HCT116 (cell line): ENCODE data around the gene AKAP11. TPM values are rescaled to one million over a fixed set of nuclear protein-coding genes. Genes with fewer than 3 reads are reported as not detected.

Experiments
- ATAC-seq: fragments of 200-7000 bp; cut with Tn5 transposase; 2 replicates; pipeline ENCODE4 v1.9.1; 2020; ENCODE audit warnings: mild to moderate bottlenecking, moderate library complexity
- BruUV-seq: library from RNA; stranded (reverse); fragments of 400-500 nt; replicated peaks from 2 replicates; lab custom pipeline; 2021; lab: Mats Ljungman, UMichigan
- CTCF ChIA-PET: fragments of 300-600 bp; sonication (Branson Sonifier 250); formaldehyde crosslinking; loops from one replicate; lab custom pipeline; 2021; ENCODE audit warnings: antibody characterized with exemption; lab: Charles Lee
- POLR2A ChIA-PET: fragments of 300-600, 350-600 bp; sonication (Branson Sonifier 250); formaldehyde crosslinking; loops from one replicate; lab custom pipeline; 2021; ENCODE audit warnings: antibody characterized with exemption; lab: Charles Lee
- RAD21 ChIA-PET, 2 experiments: fragments of 300-600 bp; sonication (Branson Sonifier 250); formaldehyde crosslinking; loops; one replicate each; lab custom pipeline; 2023; ENCODE audit warnings: low total read pairs in 2 of 2; ENCODE audit not compliant: uncharacterized antibody in 2 of 2, unreplicated experiment in 2 of 2, low non-redundant PET in 1 of 2; lab: Charles Lee
- DNase-seq: peaks from one replicate; pipeline ENCODE4 v3.0.0-alpha.2; 2010; ENCODE audit warnings: low read depth, low spot score
- H2AFZ ChIP-seq: fragments of 200-600 bp; shearing (Covaris generic), sonication (generic); 2 replicates; pipeline ENCODE4 v1.6.1; 2017; ENCODE audit warnings: low read depth, mixed run types, mixed read lengths, antibody characterized with exemption, low read length; ENCODE audit not compliant: poor library complexity, severe bottlenecking
- H3K27ac ChIP-seq: 2 replicates; pipeline ENCODE4 v1.5.1; 2012; ENCODE audit warnings: low read depth, low read length
- H3K27me3 ChIP-seq: fragments of 200-600 bp; sonication (generic); 2 replicates; pipeline ENCODE4 v1.6.1; 2016; ENCODE audit warnings: mixed run types, low read length, mixed read lengths; ENCODE audit not compliant: insufficient read depth
- H3K36me3 ChIP-seq, 2 experiments: fragments of 200-500 bp in 1 of 2; fragments of 200-600 bp in 1 of 2; sonication (Bioruptor generic) in 1 of 2; sonication (generic) in 1 of 2; 2 replicates each; pipeline versions ENCODE4 v1.5.1 to v1.6.1; 2014 to 2016; ENCODE audit warnings: low read length in 2 of 2, inconsistent platforms in 1 of 2, mixed read lengths in 1 of 2, mixed run types in 1 of 2; ENCODE audit not compliant: insufficient read depth in 2 of 2, control insufficient read depth in 1 of 2
- H3K4me1 ChIP-seq, 2 experiments: fragments of 200-600 bp in 1 of 2; sonication (generic) in 1 of 2; 2 replicates each; pipeline versions ENCODE4 v1.5.1 to v1.6.1; 2012 to 2017; ENCODE audit warnings: low read length in 2 of 2, inconsistent platforms in 1 of 2, mild to moderate bottlenecking in 1 of 2, mixed read lengths in 1 of 2, mixed run types in 1 of 2, moderate library complexity in 1 of 2; ENCODE audit not compliant: insufficient read depth in 2 of 2, control insufficient read depth in 1 of 2
- H3K4me2 ChIP-seq: fragments of 200-600 bp; sonication (generic); 2 replicates; pipeline ENCODE4 v1.6.1; 2017; ENCODE audit warnings: mixed run types, low read length, mixed read lengths
- H3K4me3 ChIP-seq, 2 experiments: fragments of 200-600 bp in 1 of 2; sonication (generic) in 1 of 2; replicated peaks in 1 of 2; 2 replicates each; pipeline ENCODE4 v1.5.1; 2011 to 2016; ENCODE audit warnings: low read length in 2 of 2, control low read depth in 1 of 2, low read depth in 1 of 2, mild to moderate bottlenecking in 1 of 2, mixed read lengths in 1 of 2, mixed run types in 1 of 2
- H3K79me2 ChIP-seq: fragments of 200-600 bp; sonication (generic); 2 replicates; pipeline ENCODE4 v1.6.1; 2017; ENCODE audit warnings: mild to moderate bottlenecking, mixed run types, low read length, moderate library complexity, mixed read lengths; ENCODE audit not compliant: insufficient read depth
- H3K9ac ChIP-seq: fragments of 200-600 bp; sonication (generic); 2 replicates; pipeline ENCODE4 v1.6.1; 2016; ENCODE audit warnings: low read length, mixed read lengths
- H3K9me2 ChIP-seq: fragments of 200-600 bp; sonication (generic), shearing (Covaris generic); 2 replicates; pipeline ENCODE4 v1.6.1; 2017; ENCODE audit warnings: mixed run types, mild to moderate bottlenecking, moderate library complexity; ENCODE audit not compliant: insufficient read depth
- H3K9me3 ChIP-seq, 2 experiments: fragments of 200-500 bp in 1 of 2; fragments of 200-600 bp in 1 of 2; sonication (Bioruptor generic) in 1 of 2; sonication (generic) in 1 of 2; 2 replicates each; pipeline ENCODE4 v1.6.1; 2014 to 2017; ENCODE audit warnings: low read length in 2 of 2, mixed read lengths in 2 of 2, inconsistent platforms in 1 of 2, low read depth in 1 of 2, mild to moderate bottlenecking in 1 of 2, mixed run types in 1 of 2, moderate library complexity in 1 of 2; ENCODE audit not compliant: control insufficient read depth in 1 of 2, insufficient read depth in 1 of 2
- H4K20me1 ChIP-seq: fragments of 200-600 bp; sonication (generic), shearing (Covaris generic); 2 replicates; pipeline ENCODE4 v1.6.1; 2017; ENCODE audit warnings: mixed run types, mild to moderate bottlenecking, moderate library complexity; ENCODE audit not compliant: insufficient read depth
- ATF3 ChIP-seq: IDR thresholded peaks from 2 replicates; pipeline ENCODE4 v1.6.1; 2012
- CEBPB ChIP-seq: IDR thresholded peaks from 2 replicates; pipeline ENCODE4 v1.6.1; 2012; ENCODE audit warnings: low read depth
- CTCF ChIP-seq, 3 experiments: fragments of 200-600 bp in 1 of 3; sonication (generic) in 1 of 3; IDR thresholded peaks in 2 of 3; conservative IDR thresholded peaks in 1 of 3; 2 replicates each; pipeline ENCODE4 v1.5.1; 2012 to 2017; ENCODE audit warnings: low read depth in 2 of 3, low read length in 2 of 3, antibody characterized with exemption in 1 of 3, borderline replicate concordance in 1 of 3, control low read depth in 1 of 3, mild to moderate bottlenecking in 1 of 3, mixed read lengths in 1 of 3, mixed run types in 1 of 3, moderate library complexity in 1 of 3; ENCODE audit not compliant: insufficient read depth in 1 of 3
- EGR1 ChIP-seq: IDR thresholded peaks from 2 replicates; pipeline ENCODE4 v1.6.1; 2012; ENCODE audit warnings: low read depth
- ELF1 ChIP-seq: IDR thresholded peaks from 2 replicates; pipeline ENCODE4 v1.6.1; 2012; ENCODE audit warnings: low read depth, borderline replicate concordance
- EZH2 ChIP-seq: fragments of 200-600 bp; sonication (generic); IDR thresholded peaks from 2 replicates; pipeline ENCODE4 v1.6.1; 2017; ENCODE audit warnings: antibody characterized with exemption, mixed run types
- EZH2phosphoT487 ChIP-seq: fragments of 200-600 bp; IDR thresholded peaks from 2 replicates; pipeline ENCODE4 v1.6.1; 2018; ENCODE audit warnings: antibody characterized with exemption, borderline replicate concordance
- POLR2AphosphoS5 ChIP-seq: IDR thresholded peaks from 2 replicates; pipeline ENCODE4 v1.6.1; 2011; ENCODE audit warnings: mild to moderate bottlenecking, low read depth, low read length, moderate library complexity
- RAD21 ChIP-seq: IDR thresholded peaks from 2 replicates; pipeline ENCODE4 v1.6.1; 2012; ENCODE audit warnings: low read depth, mild to moderate bottlenecking
- SIN3A ChIP-seq: IDR thresholded peaks from 2 replicates; pipeline ENCODE4 v1.6.1; 2012; ENCODE audit warnings: low read depth
- SP1 ChIP-seq: IDR thresholded peaks from 2 replicates; pipeline ENCODE4 v1.6.1; 2012; ENCODE audit warnings: low read depth
- SRF ChIP-seq: IDR thresholded peaks from 2 replicates; pipeline ENCODE4 v1.6.1; 2012; ENCODE audit warnings: low read depth
- TCF7L2 ChIP-seq: IDR thresholded peaks from 2 replicates; pipeline ENCODE4 v1.7.0; 2011; ENCODE audit warnings: borderline replicate concordance, inconsistent platforms; ENCODE audit not compliant: insufficient read depth, insufficient read length; ENCODE audit errors: extremely low read depth
- YY1 ChIP-seq: IDR thresholded peaks from 2 replicates; pipeline ENCODE4 v1.6.1; 2011; ENCODE audit warnings: low read length, low read depth, moderate library complexity, mild to moderate bottlenecking; ENCODE audit not compliant: insufficient replicate concordance; ENCODE audit errors: extremely low read depth
- ZFX ChIP-seq: fragments of 450-650 bp; IDR thresholded peaks from 2 replicates; pipeline ENCODE4 v1.6.1; 2017
- ZNF274 ChIP-seq: fragments of 200-500 bp; sonication (Bioruptor generic); IDR thresholded peaks from 2 replicates; pipeline ENCODE4 v1.6.1; 2014; ENCODE audit warnings: mild to moderate bottlenecking, low read depth, low read length, inconsistent platforms
- intact Hi-C: fragments of 100-400 bp; cut with micrococcal nuclease; formaldehyde crosslinking; loops from 2 replicates; pipeline ENCODE4 v1.10.0; 2022
- total RNA-seq: library from RNA; stranded (reverse); gene quantifications from one replicate; pipeline ENCODE4 v1.2.1, GENCODE V29; 2021; ENCODE audit not compliant: unreplicated experiment
- TF ChIP-seq, protein P1 (sequence below): IDR thresholded peaks from 2 replicates; pipeline ENCODE4 v1.6.1; 2012; ENCODE audit warnings: low read depth
- TF ChIP-seq, protein P2 (sequence below): IDR thresholded peaks from 2 replicates; pipeline ENCODE4 v1.6.1; 2011; ENCODE audit warnings: mild to moderate bottlenecking, low read length, moderate library complexity; ENCODE audit not compliant: insufficient replicate concordance; ENCODE audit errors: extremely low read depth

The AKAP11 gene
- total RNA-seq, 1 experiment from 2014 or later, result 21.7 TPM

DNA sequence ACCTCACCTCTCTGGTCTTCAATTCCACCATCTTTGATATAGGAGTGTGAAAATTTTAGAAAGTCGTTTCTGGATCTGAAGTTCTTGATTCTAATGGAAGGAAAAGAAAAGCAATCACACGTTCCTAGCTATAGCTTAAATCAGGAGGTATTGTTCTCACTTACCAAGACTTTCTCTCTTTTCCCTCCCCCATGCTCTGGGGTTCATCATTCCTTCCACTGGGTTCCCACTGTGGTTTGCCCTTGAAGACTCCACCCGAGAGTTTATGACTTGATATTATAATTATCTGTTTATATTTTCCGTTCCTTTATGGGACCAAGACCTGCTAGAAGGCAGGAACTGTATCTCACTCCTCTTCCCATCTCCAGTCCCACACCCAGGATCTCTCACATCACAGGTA is 76.6 kb downstream of the AKAP11 start:
- ATAC-seq, result no peak
- BruUV-seq, result no TSS peak
- no peak for DNase-seq
- Histone ChIP-seq H3K9me2 (no peaks in the 10 kb centered on the region), H3K9me3 (no peaks in the 10 kb centered on the region), H3K9ac (no peak overlapping the region), H3K4me2 (no peak overlapping the region), H3K36me3 (no peaks in the 10 kb centered on the region), H3K27ac (no peak overlapping the region), H3K27me3 (no peaks in the 10 kb centered on the region), H3K79me2 (no peaks in the 10 kb centered on the region), H2AFZ (no peak overlapping the region), H3K4me1 (no peaks in the 10 kb centered on the region), H3K4me3 (no peak overlapping the region), H4K20me1 (no peaks in the 10 kb centered on the region)
- TF ChIP-seq RAD21 (no peak), SIN3A (no peak), TCF7L2 (no peak), ELF1 (no peak), ZNF274 (no peak), SP1 (no peak), SRF (no peak), EZH2 (no peak), CTCF (IDR thresholded peaks at IDR 0.05 in 2 of 3, conservative IDR thresholded peaks at IDR 0.05 in 1 of 3; ENCODE audit: borderline replicate concordance in 1 of 3, insufficient read depth in 1 of 3, low read depth in 2 of 3, low read length in 2 of 3) (no peak), ATF3 (no peak), EZH2phosphoT487 (no peak), ZFX (no peak), YY1 (no peak), CEBPB (no peak), EGR1 (no peak), POLR2AphosphoS5 (no peak)
- TF ChIP-seq, protein P1, sequence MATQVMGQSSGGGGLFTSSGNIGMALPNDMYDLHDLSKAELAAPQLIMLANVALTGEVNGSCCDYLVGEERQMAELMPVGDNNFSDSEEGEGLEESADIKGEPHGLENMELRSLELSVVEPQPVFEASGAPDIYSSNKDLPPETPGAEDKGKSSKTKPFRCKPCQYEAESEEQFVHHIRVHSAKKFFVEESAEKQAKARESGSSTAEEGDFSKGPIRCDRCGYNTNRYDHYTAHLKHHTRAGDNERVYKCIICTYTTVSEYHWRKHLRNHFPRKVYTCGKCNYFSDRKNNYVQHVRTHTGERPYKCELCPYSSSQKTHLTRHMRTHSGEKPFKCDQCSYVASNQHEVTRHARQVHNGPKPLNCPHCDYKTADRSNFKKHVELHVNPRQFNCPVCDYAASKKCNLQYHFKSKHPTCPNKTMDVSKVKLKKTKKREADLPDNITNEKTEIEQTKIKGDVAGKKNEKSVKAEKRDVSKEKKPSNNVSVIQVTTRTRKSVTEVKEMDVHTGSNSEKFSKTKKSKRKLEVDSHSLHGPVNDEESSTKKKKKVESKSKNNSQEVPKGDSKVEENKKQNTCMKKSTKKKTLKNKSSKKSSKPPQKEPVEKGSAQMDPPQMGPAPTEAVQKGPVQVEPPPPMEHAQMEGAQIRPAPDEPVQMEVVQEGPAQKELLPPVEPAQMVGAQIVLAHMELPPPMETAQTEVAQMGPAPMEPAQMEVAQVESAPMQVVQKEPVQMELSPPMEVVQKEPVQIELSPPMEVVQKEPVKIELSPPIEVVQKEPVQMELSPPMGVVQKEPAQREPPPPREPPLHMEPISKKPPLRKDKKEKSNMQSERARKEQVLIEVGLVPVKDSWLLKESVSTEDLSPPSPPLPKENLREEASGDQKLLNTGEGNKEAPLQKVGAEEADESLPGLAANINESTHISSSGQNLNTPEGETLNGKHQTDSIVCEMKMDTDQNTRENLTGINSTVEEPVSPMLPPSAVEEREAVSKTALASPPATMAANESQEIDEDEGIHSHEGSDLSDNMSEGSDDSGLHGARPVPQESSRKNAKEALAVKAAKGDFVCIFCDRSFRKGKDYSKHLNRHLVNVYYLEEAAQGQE, result no peak
- TF ChIP-seq, protein P2, sequence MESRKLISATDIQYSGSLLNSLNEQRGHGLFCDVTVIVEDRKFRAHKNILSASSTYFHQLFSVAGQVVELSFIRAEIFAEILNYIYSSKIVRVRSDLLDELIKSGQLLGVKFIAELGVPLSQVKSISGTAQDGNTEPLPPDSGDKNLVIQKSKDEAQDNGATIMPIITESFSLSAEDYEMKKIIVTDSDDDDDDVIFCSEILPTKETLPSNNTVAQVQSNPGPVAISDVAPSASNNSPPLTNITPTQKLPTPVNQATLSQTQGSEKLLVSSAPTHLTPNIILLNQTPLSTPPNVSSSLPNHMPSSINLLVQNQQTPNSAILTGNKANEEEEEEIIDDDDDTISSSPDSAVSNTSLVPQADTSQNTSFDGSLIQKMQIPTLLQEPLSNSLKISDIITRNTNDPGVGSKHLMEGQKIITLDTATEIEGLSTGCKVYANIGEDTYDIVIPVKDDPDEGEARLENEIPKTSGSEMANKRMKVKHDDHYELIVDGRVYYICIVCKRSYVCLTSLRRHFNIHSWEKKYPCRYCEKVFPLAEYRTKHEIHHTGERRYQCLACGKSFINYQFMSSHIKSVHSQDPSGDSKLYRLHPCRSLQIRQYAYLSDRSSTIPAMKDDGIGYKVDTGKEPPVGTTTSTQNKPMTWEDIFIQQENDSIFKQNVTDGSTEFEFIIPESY, result no peak
- POLR2A ChIA-PET, result interaction anchor here (0.6 kb wide), 1 partner anchor 301 kb away, joined by 3 read pairs; no protein-coding TSS in a partner anchor
- RAD21 ChIA-PET, result no interaction called here
- intact Hi-C loops, result no loop called here
- CTCF ChIA-PET, result no interaction called here
